ENCODE results near the gene ZNF384.
"Not testable (repeated sequence)": the region's sequence is repeated elsewhere in the genome, so short reads cannot be mapped to it uniquely, and the experiment has no call there.

The ZNF384 gene

DNA sequence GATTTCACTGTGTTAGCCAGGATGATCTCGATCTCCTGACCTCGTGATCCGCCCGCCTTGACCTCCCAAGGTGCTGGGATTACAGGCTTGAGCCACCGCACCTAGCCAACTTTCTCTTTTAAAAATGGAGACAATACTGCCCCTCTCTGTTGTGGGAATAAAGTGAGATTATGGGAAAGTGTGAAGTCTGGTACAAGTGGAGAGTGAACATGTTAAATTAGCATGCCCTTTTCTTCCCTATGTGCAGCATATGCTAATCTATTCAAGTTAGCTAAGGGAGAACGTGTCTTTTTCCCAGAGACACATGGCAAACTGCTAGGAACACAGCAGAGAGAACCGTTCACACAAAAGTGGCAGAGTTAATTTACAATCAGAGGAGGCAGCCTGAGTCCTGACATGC, 36.2 kb upstream of the ZNF384 start:
- Histone ChIP-seq H3K27ac (ENCODE audit: insufficient read depth in 1 of 2, low read depth in 1 of 2, low read length in 2 of 2, poor library complexity in 1 of 2, severe bottlenecking in 2 of 2) (no peak overlapping the region), H3K36me3 (ENCODE audit: control insufficient read depth in 4 of 4, insufficient read depth in 4 of 4, low read length in 3 of 4) (peaks cover 5 to 34% (median 31%) of the 10 kb centered on the region in 4 experiments), H3K9me3 (ENCODE audit: control extremely low read depth in 1 of 5, control insufficient read depth in 4 of 5, insufficient read depth in 2 of 5, low read depth in 1 of 5, low read length in 4 of 5) (no peaks in the 10 kb centered on the region), H3K27me3 (replicated peaks in 2 of 5; ENCODE audit: control insufficient read depth in 4 of 5, insufficient read depth in 5 of 5, low read length in 4 of 5) (no peaks in the 10 kb centered on the region), H3K4me3 (ENCODE audit: control insufficient read depth in 1 of 7, extremely low read depth in 1 of 7, insufficient read depth in 4 of 7, low read depth in 2 of 7, low read length in 6 of 7) (no peak overlapping the region), H3K4me1 (ENCODE audit: control extremely low read depth in 1 of 4, control insufficient read depth in 4 of 4, insufficient read depth in 4 of 4, low read length in 3 of 4) (peaks cover 8 to 23% (median 13%) of the 10 kb centered on the region in 4 experiments)
- WGBS (ENCODE audit: insufficient coverage): 91% methylated on average over 3 of the region's 7 CpGs
- ChIA-PET CTCF (interaction anchor here (1.2 to 3.8 kb wide), 7 partner anchors 8 to 147 kb away, joined by 3 to 26 read pairs (median 6); partner anchors contain the start of genes MLF2 and SPSB2), POLR2A (no interaction called here)
- no peak for DNase-seq

DNA sequence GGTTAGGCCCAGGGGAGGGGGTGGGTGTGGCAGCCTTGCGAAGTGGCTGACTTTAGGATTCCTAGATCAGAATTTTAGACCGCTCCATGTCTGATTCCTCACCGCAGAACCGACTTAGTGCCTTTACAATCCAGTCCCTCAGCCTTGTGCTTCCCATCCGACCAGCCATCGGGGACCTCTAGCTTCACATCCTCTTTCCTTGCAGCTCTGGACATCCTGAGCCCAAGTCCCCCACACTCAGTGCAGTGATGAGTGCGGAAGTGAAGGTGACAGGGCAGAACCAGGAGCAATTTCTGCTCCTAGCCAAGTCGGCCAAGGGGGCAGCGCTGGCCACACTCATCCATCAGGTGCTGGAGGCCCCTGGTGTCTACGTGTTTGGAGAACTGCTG, 35.2 kb upstream of the ZNF384 start:
- Histone ChIP-seq H3K27ac (ENCODE audit: insufficient read depth in 1 of 2, low read depth in 1 of 2, low read length in 2 of 2, poor library complexity in 1 of 2, severe bottlenecking in 2 of 2) (peak overlapping the region; percentile 40 to 87), H3K4me1 (ENCODE audit: control extremely low read depth in 1 of 4, control insufficient read depth in 4 of 4, insufficient read depth in 4 of 4, low read length in 3 of 4) (peaks cover 8 to 23% (median 13%) of the 10 kb centered on the region in 4 experiments), H3K9me3 (ENCODE audit: control extremely low read depth in 1 of 5, control insufficient read depth in 4 of 5, insufficient read depth in 2 of 5, low read depth in 1 of 5, low read length in 4 of 5) (no peaks in the 10 kb centered on the region), H3K36me3 (ENCODE audit: control insufficient read depth in 4 of 4, insufficient read depth in 4 of 4, low read length in 3 of 4) (peaks cover 5 to 24% (median 21%) of the 10 kb centered on the region in 4 experiments), H3K4me3 (ENCODE audit: control insufficient read depth in 1 of 7, extremely low read depth in 1 of 7, insufficient read depth in 4 of 7, low read depth in 2 of 7, low read length in 6 of 7) (peak overlapping the region; percentile 28 to 91 (median 71)), H3K27me3 (replicated peaks in 2 of 5; ENCODE audit: control insufficient read depth in 4 of 5, insufficient read depth in 5 of 5, low read length in 4 of 5) (no peaks in the 10 kb centered on the region)
- WGBS (ENCODE audit: insufficient coverage): 1% methylated on average over 9 of the region's 10 CpGs
- ChIA-PET POLR2A (interaction anchor here (0.6 to 2.0 kb wide), 7 partner anchors 21 to 68 kb away, joined by 3 to 33 read pairs (median 4); partner anchors contain the start of genes MLF2 and ZNF384), CTCF (interaction anchor here (0.6 to 3.8 kb wide), 10 partner anchors 9 to 173 kb away, joined by 3 to 26 read pairs (median 6); partner anchors contain the start of genes MLF2 and ZNF384)
- DNase-seq: no peak

DNA sequence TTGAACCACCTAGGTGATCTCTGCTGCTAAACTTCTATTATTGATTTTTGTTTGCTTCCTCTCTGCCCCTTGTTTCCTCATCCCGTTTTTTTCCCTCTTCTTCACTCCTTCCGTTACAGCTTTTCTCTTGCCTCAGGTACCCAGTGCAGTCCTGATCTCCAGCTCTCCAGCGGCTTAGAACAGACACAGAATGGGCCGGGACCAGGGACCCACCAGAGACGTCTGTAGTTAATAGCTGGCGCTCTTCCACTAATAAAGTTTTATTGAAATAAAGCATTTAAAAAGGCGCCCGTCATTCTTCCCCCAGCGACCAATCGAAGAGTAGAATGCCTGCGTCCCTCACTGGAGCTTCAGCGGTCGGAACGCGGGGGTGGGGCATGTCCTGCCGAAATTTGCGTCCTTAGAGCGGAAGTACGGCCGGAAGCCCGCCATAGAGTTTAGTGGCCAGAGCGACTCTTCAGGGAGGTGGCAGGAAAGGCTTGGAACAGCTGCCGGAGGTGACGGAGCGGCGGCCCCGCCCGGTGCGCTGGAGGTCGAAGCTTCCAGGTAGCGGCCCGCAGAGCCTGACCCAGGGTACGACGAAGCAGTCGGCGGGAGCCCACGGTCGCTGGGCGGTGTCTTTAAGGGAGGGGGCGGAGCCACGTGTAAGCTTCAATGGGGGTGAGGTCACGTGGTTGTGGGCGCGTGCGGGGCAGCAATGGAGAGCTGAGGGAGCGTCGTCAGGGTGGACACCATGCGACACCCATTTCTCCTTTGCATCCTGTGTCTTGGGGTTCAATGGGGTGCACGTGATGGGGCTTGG, 34.6 kb upstream of the ZNF384 start, which contains the start of gene COPS7A:
Gene COPS7A, plus strand, starts transcription at position 440 of the 802 bp plus-strand sequence. CDS start 611 bp downstream, outside the sequence.
- peak within 1 kb of the TSS; percentile 37 to 91 (median 75) for H3K4me3 ChIP-seq (ENCODE audit: control insufficient read depth in 1 of 7, extremely low read depth in 1 of 7, insufficient read depth in 4 of 7, low read depth in 2 of 7, low read length in 6 of 7)
- under 1% methylated on average over 45 of the region's 49 CpGs for WGBS (ENCODE audit: insufficient coverage)
- peaks cover 8 to 23% (median 13%) of the 10 kb centered on the region in 4 experiments for H3K4me1 ChIP-seq (ENCODE audit: control extremely low read depth in 1 of 4, control insufficient read depth in 4 of 4, insufficient read depth in 4 of 4, low read length in 3 of 4)
- no peaks in the 10 kb centered on the region for H3K27me3 ChIP-seq (replicated peaks in 2 of 5; ENCODE audit: control insufficient read depth in 4 of 5, insufficient read depth in 5 of 5, low read length in 4 of 5)
- H3K27ac ChIP-seq (ENCODE audit: insufficient read depth in 1 of 2, low read depth in 1 of 2, low read length in 2 of 2, poor library complexity in 1 of 2, severe bottlenecking in 2 of 2): peak within 1 kb of the TSS; percentile 51 to 87
- ChIA-PET CTCF (interaction anchor here (0.6 to 3.8 kb wide), 13 partner anchors 9 to 174 kb away, joined by 3 to 26 read pairs (median 3); partner anchors contain the start of genes MLF2 and ZNF384), POLR2A (interaction anchor here (0.6 to 2.0 kb wide), 7 partner anchors 22 to 253 kb away, joined by 3 to 33 read pairs (median 4); partner anchors contain the start of genes MLF2, VAMP1 and ZNF384)
- peaks cover 5 to 18% (median 15%) of the 10 kb centered on the region in 4 experiments for H3K36me3 ChIP-seq (ENCODE audit: control insufficient read depth in 4 of 4, insufficient read depth in 4 of 4, low read length in 3 of 4)
- DNase-seq: peak; percentile 99 to 100 (median 100)
- H3K9me3 ChIP-seq (ENCODE audit: control extremely low read depth in 1 of 5, control insufficient read depth in 4 of 5, insufficient read depth in 2 of 5, low read depth in 1 of 5, low read length in 4 of 5): no peaks in the 10 kb centered on the region

DNA sequence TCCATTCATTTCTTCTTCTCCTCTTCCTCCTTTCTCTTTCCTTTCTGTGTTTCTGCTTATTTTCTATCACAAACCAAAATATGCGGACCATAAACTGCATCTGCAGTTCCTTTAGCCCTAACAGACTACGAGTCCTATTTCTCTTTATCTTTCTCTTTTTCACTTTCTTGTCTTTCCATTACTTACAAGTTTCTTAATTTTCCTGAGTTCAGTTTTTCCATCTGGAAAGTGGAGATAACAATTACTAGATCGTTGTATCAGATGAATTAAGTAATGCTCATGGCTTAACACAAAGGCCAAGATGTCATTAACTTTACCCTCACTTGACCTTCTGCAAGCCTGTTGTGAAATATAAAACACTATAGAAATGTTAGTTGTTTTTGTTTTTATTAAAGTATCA, 33.7 kb upstream of the ZNF384 start:
- H3K36me3 ChIP-seq (ENCODE audit: control insufficient read depth in 4 of 4, insufficient read depth in 4 of 4, low read length in 3 of 4): peaks cover 3 to 9% (median 7%) of the 10 kb centered on the region in 4 experiments
- no peak for DNase-seq
- H3K27me3 ChIP-seq (replicated peaks in 2 of 5; ENCODE audit: control insufficient read depth in 4 of 5, insufficient read depth in 5 of 5, low read length in 4 of 5): no peaks in the 10 kb centered on the region
- H3K4me1 ChIP-seq (ENCODE audit: control extremely low read depth in 1 of 4, control insufficient read depth in 4 of 4, insufficient read depth in 4 of 4, low read length in 3 of 4): peaks cover 8 to 23% (median 13%) of the 10 kb centered on the region in 4 experiments
- H3K9me3 ChIP-seq (ENCODE audit: control extremely low read depth in 1 of 5, control insufficient read depth in 4 of 5, insufficient read depth in 2 of 5, low read depth in 1 of 5, low read length in 4 of 5): no peaks in the 10 kb centered on the region
- POLR2A ChIA-PET: interaction anchor here (1.4 to 2.0 kb wide), 2 partner anchors 30 to 34 kb away, joined by 10 to 33 read pairs; partner anchors contain the start of genes MLF2 and ZNF384
- CTCF ChIA-PET: interaction anchor here (0.7 to 3.8 kb wide), 9 partner anchors 8 to 160 kb away, joined by 3 to 26 read pairs (median 6); partner anchors contain the start of genes MLF2 and ZNF384
- peak overlapping the region in 1 of 2 experiments; percentile 87 for H3K27ac ChIP-seq (ENCODE audit: insufficient read depth in 1 of 2, low read depth in 1 of 2, low read length in 2 of 2, poor library complexity in 1 of 2, severe bottlenecking in 2 of 2)
- peak overlapping the region in 2 of 7 experiments; percentile 75 to 91 for H3K4me3 ChIP-seq (ENCODE audit: control insufficient read depth in 1 of 7, extremely low read depth in 1 of 7, insufficient read depth in 4 of 7, low read depth in 2 of 7, low read length in 6 of 7)
- WGBS (ENCODE audit: insufficient coverage): 94% methylated on average over 2 of the region's 3 CpGs

DNA sequence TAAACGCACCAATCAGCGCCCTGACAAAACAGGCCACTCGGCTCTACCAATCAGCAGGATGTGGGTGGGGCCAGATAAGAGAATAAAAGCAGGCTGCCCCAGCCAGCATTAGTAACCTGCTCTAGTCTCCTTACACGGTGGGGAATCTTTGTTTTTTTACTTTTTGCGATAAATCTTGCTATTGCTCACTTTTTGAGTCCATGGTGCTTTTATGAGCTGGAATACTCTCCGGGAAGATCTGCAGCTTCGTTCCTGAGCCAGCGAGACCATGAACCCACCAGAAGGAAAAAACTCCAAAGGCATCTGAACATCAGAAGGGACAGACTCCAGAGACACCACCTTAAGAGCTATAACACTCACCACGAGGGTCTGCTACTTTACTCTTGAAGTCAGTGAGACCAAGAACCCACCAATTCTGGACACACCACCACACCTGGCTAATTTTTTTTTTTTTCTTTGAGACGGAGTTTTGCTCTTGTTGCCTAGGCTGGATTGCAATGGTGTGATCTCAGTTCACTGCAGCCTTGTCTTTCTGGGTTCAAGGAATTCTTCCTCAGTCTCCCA, 27.8 kb upstream of the ZNF384 start:
- ChIA-PET POLR2A (interaction anchor here (0.6 kb wide), 1 partner anchor 144 kb away, joined by 3 read pairs; no protein-coding TSS in a partner anchor), CTCF (interaction anchor here (0.8 kb wide), 1 partner anchor 37 kb away, joined by 3 read pairs; no protein-coding TSS in a partner anchor)
- H3K36me3 ChIP-seq (ENCODE audit: control insufficient read depth in 4 of 4, insufficient read depth in 4 of 4, low read length in 3 of 4): no peaks in the 10 kb centered on the region
- no peaks in the 10 kb centered on the region for H3K27me3 ChIP-seq (replicated peaks in 2 of 5; ENCODE audit: control insufficient read depth in 4 of 5, insufficient read depth in 5 of 5, low read length in 4 of 5)
- H3K27ac ChIP-seq (ENCODE audit: insufficient read depth in 1 of 2, low read depth in 1 of 2, low read length in 2 of 2, poor library complexity in 1 of 2, severe bottlenecking in 2 of 2): no peak overlapping the region
- no peak overlapping the region for H3K4me3 ChIP-seq (ENCODE audit: control insufficient read depth in 1 of 7, extremely low read depth in 1 of 7, insufficient read depth in 4 of 7, low read depth in 2 of 7, low read length in 6 of 7)
- DNase-seq: no peak
- 80% methylated on average over 4 of the region's 10 CpGs for WGBS (ENCODE audit: insufficient coverage)
- no peaks in the 10 kb centered on the region for H3K4me1 ChIP-seq (ENCODE audit: control extremely low read depth in 1 of 4, control insufficient read depth in 4 of 4, insufficient read depth in 4 of 4, low read length in 3 of 4)
- no peaks in the 10 kb centered on the region for H3K9me3 ChIP-seq (ENCODE audit: control extremely low read depth in 1 of 5, control insufficient read depth in 4 of 5, insufficient read depth in 2 of 5, low read depth in 1 of 5, low read length in 4 of 5)

DNA sequence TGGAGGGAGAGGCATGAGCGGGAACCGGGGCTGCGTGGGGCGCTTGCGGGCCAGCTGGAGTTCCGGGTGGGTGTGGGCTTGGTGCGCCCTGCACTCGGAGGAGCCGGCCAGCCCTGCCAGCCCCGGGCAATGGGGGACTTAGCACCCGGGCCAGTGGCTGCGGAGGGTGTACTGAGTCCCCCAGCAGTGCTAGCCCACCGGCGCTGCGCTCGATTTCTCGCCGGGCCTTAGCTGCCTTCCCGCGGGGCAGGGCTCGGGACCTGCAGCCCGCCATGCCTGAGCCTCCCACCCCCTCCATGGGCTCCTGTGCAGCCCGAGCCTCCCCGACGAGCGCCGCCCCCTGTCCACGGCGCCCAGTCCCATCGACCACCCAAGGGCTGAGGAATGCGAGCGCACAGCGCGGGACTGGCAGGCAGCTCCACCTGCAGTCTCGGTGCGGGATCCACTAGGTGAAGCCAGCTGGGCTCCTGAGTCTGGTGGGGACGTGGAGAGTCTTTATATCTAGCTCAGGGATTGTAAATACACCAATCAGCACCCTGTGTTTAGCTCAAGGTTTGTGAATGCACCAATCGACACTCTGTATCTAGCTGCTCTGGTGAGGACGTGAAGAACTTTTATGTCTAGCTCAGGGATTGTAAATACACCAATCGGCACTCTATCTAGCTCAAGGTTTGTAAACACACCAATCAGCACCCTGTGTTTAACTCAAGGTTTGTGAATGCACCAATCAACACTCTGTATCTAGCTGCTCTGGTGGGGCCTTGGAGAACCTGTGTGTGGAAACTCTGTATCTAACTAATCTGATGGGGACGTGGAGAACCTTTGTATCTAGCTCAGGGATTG, 27.1 kb upstream of the ZNF384 start:
- CTCF ChIA-PET: interaction anchor here (0.8 to 1.7 kb wide), 3 partner anchors 20 to 56 kb away, joined by 3 read pairs; no protein-coding TSS in a partner anchor

More for the DNA sequence above, 27.1 kb upstream of the ZNF384 start:
- POLR2A ChIA-PET; H3K9me3 ChIP-seq (ENCODE audit: control extremely low read depth in 1 of 5, control insufficient read depth in 4 of 5, insufficient read depth in 2 of 5, low read depth in 1 of 5, low read length in 4 of 5); H3K27me3 ChIP-seq (replicated peaks in 2 of 5; ENCODE audit: control insufficient read depth in 4 of 5, insufficient read depth in 5 of 5, low read length in 4 of 5); H3K27ac ChIP-seq (ENCODE audit: insufficient read depth in 1 of 2, low read depth in 1 of 2, low read length in 2 of 2, poor library complexity in 1 of 2, severe bottlenecking in 2 of 2); H3K4me1 ChIP-seq (ENCODE audit: control extremely low read depth in 1 of 4, control insufficient read depth in 4 of 4, insufficient read depth in 4 of 4, low read length in 3 of 4); H3K4me3 ChIP-seq (ENCODE audit: control insufficient read depth in 1 of 7, extremely low read depth in 1 of 7, insufficient read depth in 4 of 7, low read depth in 2 of 7, low read length in 6 of 7); DNase-seq; H3K36me3 ChIP-seq (ENCODE audit: control insufficient read depth in 4 of 4, insufficient read depth in 4 of 4, low read length in 3 of 4): not testable (repeated sequence)
- no CpG with 5 or more reads among the region's 41 CpGs for WGBS (ENCODE audit: insufficient coverage)
